GM21381 (cell line): ENCODE results near the gene MFAP3L.
A peak's percentile ranks its signal among the peaks of the same experiment; 100 is the strongest.
"Not testable (repeated sequence)": the region's sequence is repeated elsewhere in the genome, so short reads cannot be mapped to it uniquely, and the experiment has no call there.

Source experiments
- ATAC-seq: cut with Tn5 transposase; IDR thresholded peaks from one replicate; pipeline ENCODE4 v1.9.1; 2021; ENCODE audit warnings: mild to moderate bottlenecking, moderate library complexity; ENCODE audit not compliant: unreplicated experiment

Gene MFAP3L

GRCh38 chr4:170026253-170027021 is at the start of gene MFAP3L:
MFAP3L (minus strand) TSS chr4:170026395; CDS start chr4:170005877, 20,518 bp downstream.
- peak; percentile 83 for ATAC-seq

- ATAC-seq = no peak
These were observed 45.0 kb upstream of the MFAP3L start for GRCh38 chr4:170071196-170071595.

- ATAC-seq = no peak
These were observed 42.4 kb upstream of the MFAP3L start for GRCh38 chr4:170068438-170069128.

- no peak for ATAC-seq
These were observed 33.2 kb upstream of the MFAP3L start for GRCh38 chr4:170059421-170059820.

GRCh38 chr4:170058826-170059225 is 32.6 kb upstream of the MFAP3L start:
- no peak for ATAC-seq

GRCh38 chr4:170057866-170058265 is 31.7 kb upstream of the MFAP3L start:
- ATAC-seq = no peak

- ATAC-seq = no peak
These were observed 26.7 kb upstream of the MFAP3L start for GRCh38 chr4:170052919-170053318.

- no peak for ATAC-seq
These were observed 25.2 kb upstream of the MFAP3L start for GRCh38 chr4:170051402-170051801.

- no peak for ATAC-seq
These were observed 23.6 kb upstream of the MFAP3L start for GRCh38 chr4:170049766-170050165.

- no peak for ATAC-seq
These were observed 21.7 kb upstream of the MFAP3L start for GRCh38 chr4:170047771-170048354.

GRCh38 chr4:170046156-170046555 is 20.0 kb upstream of the MFAP3L start:
- ATAC-seq = not testable (repeated sequence)

- no peak for ATAC-seq
These were observed 14.0 kb upstream of the MFAP3L start for GRCh38 chr4:170040031-170040680.

GRCh38 chr4:170038769-170039168 is 12.6 kb upstream of the MFAP3L start:
- no peak for ATAC-seq

- ATAC-seq = no peak
These were observed 12.0 kb upstream of the MFAP3L start for GRCh38 chr4:170038232-170038631.

- no peak for ATAC-seq
These were observed 11.3 kb upstream of the MFAP3L start for GRCh38 chr4:170037481-170037880.

GRCh38 chr4:170035845-170036244 is 9.7 kb upstream of the MFAP3L start:
- ATAC-seq = no peak

- ATAC-seq = no peak
These were observed 9.0 kb upstream of the MFAP3L start for GRCh38 chr4:170035231-170035630.

GRCh38 chr4:170033999-170034398 is 7.8 kb upstream of the MFAP3L start:
- ATAC-seq = no peak

GRCh38 chr4:170030121-170030520 is 3.9 kb upstream of the MFAP3L start:
- no peak for ATAC-seq

- ATAC-seq = peak; percentile 68
These were observed 1.1 kb upstream of the MFAP3L start for GRCh38 chr4:170027181-170027829.
